NCI-H2196 treated with DMSO at 0.1 percent for 48 hours (cell line): ENCODE data around the gene DDX20.
"Not testable (repeated sequence)": the region's sequence is repeated elsewhere in the genome, so short reads cannot be mapped to it uniquely, and the experiment has no call there.

Experiments
- DNase-seq: peaks from one replicate; lab custom pipeline; 2025; ENCODE audit not compliant: unreplicated experiment; lab: John Stamatoyannopoulos, UW

Gene DDX20

GRCh38 chr1:111786669-111787207 lies 31.0 kb downstream of the DDX20 start:
- no peak for DNase-seq

GRCh38 chr1:111789142-111789541 lies 33.4 kb downstream of the DDX20 start:
- no peak for DNase-seq

- DNase-seq: no peak
Observed at GRCh38 chr1:111789666-111790316, 34.1 kb downstream of the DDX20 start.

- DNase-seq: no peak
Observed at GRCh38 chr1:111791776-111792175, 36.1 kb downstream of the DDX20 start.

GRCh38 chr1:111792249-111792648 lies 36.5 kb downstream of the DDX20 start:
- no peak for DNase-seq

- no peak for DNase-seq
Observed at GRCh38 chr1:111793923-111794322, 38.2 kb downstream of the DDX20 start.

GRCh38 chr1:111795401-111795800 lies 39.7 kb downstream of the DDX20 start:
- DNase-seq: no peak

- DNase-seq: no peak
Observed at GRCh38 chr1:111798580-111798979, 42.9 kb downstream of the DDX20 start.

- DNase-seq: not testable (repeated sequence)
Observed at GRCh38 chr1:111799722-111800121, 44.0 kb downstream of the DDX20 start.

GRCh38 chr1:111801071-111801850 lies 45.6 kb downstream of the DDX20 start:
- no peak for DNase-seq

GRCh38 chr1:111802110-111802509 lies 46.4 kb downstream of the DDX20 start:
- DNase-seq: no peak

- no peak for DNase-seq
Observed at GRCh38 chr1:111802984-111803383, 47.3 kb downstream of the DDX20 start.

GRCh38 chr1:111803951-111804350 lies 48.2 kb downstream of the DDX20 start:
- no peak for DNase-seq

- DNase-seq: no peak
Observed at GRCh38 chr1:111804776-111805175, 49.1 kb downstream of the DDX20 start.

- no peak for DNase-seq
Observed at GRCh38 chr1:111805251-111805650, 49.5 kb downstream of the DDX20 start.

- no peak for DNase-seq
Observed at GRCh38 chr1:111811891-111812290, 56.2 kb downstream of the DDX20 start.

- no peak for DNase-seq
Observed at GRCh38 chr1:111812306-111812705, 56.6 kb downstream of the DDX20 start.

- DNase-seq: no peak
Observed at GRCh38 chr1:111813440-111814304, 58.0 kb downstream of the DDX20 start.

GRCh38 chr1:111814305-111814628 lies 58.6 kb downstream of the DDX20 start:
- DNase-seq: no peak

GRCh38 chr1:111814642-111815041 lies 58.9 kb downstream of the DDX20 start:
- no peak for DNase-seq
